Activated CD8-positive, alpha-beta memory T cell treated with anti-CD3 and anti-CD28 coated beads, Interleukin-2, amount 50 U/mL, for 24 hours (primary cell): ENCODE measurements around the gene ECEL1.

Source experiments
- DNase-seq: peaks from one replicate; pipeline ENCODE4 v3.0.0-alpha.2; 2020; ENCODE audit errors: extremely low read depth

ECEL1 gene

GRCh38 chr2:232498452-232498851, 10.8 kb upstream of the ECEL1 start:
- DNase-seq, result no peak

DNA sequence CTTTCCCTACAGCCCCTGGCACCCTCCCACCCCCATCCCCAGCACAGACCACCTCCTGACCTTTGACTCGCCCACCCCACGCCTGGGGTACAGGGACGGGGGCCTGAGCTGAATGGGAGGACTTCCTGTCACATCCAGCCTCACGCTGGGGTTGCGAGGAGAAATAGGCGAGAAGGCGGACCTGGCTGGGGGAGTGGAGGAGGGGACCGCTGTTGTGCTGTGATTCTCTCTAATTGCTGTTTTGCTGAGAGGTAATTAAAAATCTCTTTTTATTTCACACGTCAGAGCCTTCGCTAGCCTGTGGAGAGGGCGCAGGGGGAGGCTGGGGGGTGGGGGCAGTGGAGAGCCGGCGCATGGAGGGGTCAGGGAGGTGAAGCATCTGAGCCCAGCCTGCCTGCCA, 9.7 kb upstream of the ECEL1 start:
- DNase-seq, result no peak

- DNase-seq, result no peak
Observed at GRCh38 chr2:232496501-232497270, 9.1 kb upstream of the ECEL1 start.

DNA sequence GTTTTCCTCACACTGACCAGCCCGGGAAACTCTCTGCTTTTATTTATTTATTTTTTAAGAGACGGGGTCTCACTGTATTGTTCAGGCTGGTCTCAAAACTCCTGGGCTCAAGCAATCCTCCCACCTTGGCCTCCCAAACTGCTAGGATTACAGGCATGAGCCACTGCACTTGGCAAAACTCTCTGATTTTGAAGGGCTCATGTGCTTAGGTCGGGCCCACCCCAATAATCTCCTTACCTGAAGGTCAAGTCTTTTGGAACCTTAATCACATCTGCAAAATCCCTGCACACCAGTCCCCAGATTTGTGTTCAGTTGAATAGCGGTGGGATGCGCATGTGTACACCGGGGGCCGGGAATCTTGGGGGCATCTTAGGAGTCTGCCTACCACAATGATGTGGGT, 7.7 kb upstream of the ECEL1 start:
- DNase-seq, result no peak

GRCh38 chr2:232494542-232494941, 6.9 kb upstream of the ECEL1 start:
- no peak for DNase-seq

- DNase-seq, result no peak
Observed at GRCh38 chr2:232493701-232494474, 6.3 kb upstream of the ECEL1 start.

DNA sequence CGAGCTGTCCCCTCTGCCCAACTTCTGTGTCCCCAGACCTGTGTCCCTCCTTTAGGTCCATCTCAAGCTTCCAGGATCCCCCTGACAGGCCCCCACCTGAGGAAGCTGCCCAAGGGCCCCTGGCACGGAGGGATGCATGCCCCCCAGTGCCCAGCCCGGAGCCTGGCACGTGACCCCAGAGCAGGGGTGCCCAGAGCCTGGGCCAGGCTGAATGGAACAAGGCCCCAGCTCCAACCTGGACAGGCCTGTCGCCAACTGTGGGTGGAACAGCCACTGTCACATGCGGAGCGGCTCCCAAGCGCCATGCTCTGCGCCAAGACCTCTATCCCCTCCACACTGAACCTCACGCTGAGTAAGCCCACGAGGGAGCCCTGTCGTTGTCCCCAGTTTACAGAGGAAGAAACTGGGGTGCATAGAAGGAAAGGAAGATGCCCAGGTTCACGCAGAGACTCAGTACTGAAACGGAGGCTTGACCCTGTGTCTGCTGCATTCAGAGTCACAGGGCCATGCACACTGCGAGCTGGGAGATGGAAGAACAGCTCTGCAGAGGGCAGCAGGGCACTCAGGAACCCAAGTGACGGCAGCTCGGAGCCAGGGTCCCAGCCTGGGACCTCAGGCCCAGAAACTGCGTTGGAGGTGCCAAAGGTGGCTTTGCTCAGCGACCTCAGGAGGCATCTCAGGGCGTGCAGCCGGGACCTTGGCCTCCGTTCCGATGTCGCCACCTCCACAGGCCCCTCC, 5.5 kb upstream of the ECEL1 start:
- DNase-seq, result no peak

- DNase-seq, result no peak
Observed at GRCh38 chr2:232492236-232492848, 4.7 kb upstream of the ECEL1 start.

- no peak for DNase-seq
Observed at GRCh38 chr2:232491139-232491780, 3.6 kb upstream of the ECEL1 start.

- DNase-seq, result no peak
Observed at GRCh38 chr2:232490221-232491138, 2.8 kb upstream of the ECEL1 start.

GRCh38 chr2:232489516-232490220, 2.0 kb upstream of the ECEL1 start:
- DNase-seq, result no peak

- DNase-seq, result no peak
Observed at GRCh38 chr2:232488721-232489300, 1.2 kb upstream of the ECEL1 start.

GRCh38 chr2:232488097-232488711, 570 bp upstream of the ECEL1 start:
- no peak for DNase-seq

DNA sequence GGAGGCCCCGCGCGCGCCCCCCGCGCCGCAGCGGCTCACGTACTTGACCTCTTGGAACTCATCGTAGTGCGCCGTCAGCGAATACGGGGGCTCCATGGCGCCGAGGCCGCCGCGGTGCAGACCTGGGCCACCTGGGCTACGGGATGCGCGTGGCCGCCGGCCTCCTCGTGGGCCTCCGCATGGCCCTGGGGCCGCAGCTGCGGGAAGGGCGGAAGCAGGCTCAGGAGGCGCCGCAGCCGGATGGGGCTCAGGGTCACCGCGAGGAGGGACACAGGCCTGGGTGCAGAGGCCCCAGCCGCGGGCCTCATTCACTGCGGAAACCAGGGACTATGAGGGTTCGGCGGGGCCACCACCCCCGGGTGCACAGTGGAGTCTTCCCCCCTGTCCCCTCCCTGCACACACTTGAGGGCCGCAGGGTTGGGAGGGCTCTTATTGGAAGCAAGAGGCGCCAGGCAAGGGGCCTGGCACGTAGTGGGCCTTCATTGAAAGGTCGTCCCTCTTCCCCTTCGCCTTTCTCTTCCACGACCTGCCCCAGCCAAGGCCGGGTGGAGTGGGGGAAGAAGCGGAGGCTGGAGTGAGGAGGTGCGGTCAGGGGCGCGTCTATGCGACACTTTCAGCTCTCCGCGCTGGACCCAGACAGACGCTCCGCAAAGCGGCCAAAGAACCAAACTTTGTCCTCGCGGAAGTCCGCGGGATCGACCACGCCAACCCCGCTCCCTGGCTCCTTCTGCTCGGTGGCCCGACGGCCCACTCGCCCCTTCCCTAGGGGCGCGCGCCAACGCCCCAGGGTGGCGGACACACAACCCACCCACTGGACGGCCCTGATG, 863 bp downstream of the ECEL1 start:
- DNase-seq, result no peak

GRCh38 chr2:232485757-232486557, 1.7 kb downstream of the ECEL1 start:
- no peak for DNase-seq

GRCh38 chr2:232485348-232485756, 2.3 kb downstream of the ECEL1 start:
- no peak for DNase-seq

GRCh38 chr2:232484628-232485347, 2.8 kb downstream of the ECEL1 start:
- DNase-seq, result no peak
